HepG2 (cell line): ENCODE data around the gene GLT1D1. TPM values are rescaled to one million over a fixed set of nuclear protein-coding genes. Genes with fewer than 3 reads are reported as not detected.

Experiments used
- ATAC-seq: fragments of 200-7000 bp; cut with Tn5 transposase; 3 replicates; pipeline ENCODE4 v1.9.1; 2020; ENCODE audit warnings: mild to moderate bottlenecking, moderate library complexity
- BruUV-seq: library from RNA; stranded (reverse); fragments of 400-500 nt; replicated peaks from 2 replicates; lab custom pipeline; 2021; lab: Mats Ljungman, UMichigan
- CTCF ChIA-PET: fragments of 300-600 bp; formaldehyde crosslinking; extraction: SDS; loops from one replicate; lab custom pipeline; 2021; ENCODE audit warnings: low total read pairs, inconsistent platforms, low intra/inter-chr PET ratio; lab: Yijun Ruan, JAX
- POLR2A ChIA-PET: fragments of 350-600 bp; sonication (Branson Sonifier 250); formaldehyde crosslinking; loops from one replicate; lab custom pipeline; 2020; ENCODE audit warnings: antibody characterized with exemption, inconsistent platforms; lab: Yijun Ruan, JAX
- DNase-seq: peaks from one replicate; pipeline ENCODE4 v3.0.0-alpha.2; 2015; ENCODE audit warnings: low spot score
- FAIRE-seq: peaks from 3 replicates; lab custom pipeline; 2011; peaks lifted over from hg19 to GRCh38; lab: Jason Lieb, UNC
- H2AFZ ChIP-seq: one replicate; pipeline ENCODE4 v1.6.1; 2011; ENCODE audit warnings: low read length, inconsistent platforms
- H3K27ac ChIP-seq: fragments of 300-600 bp; 3 replicates; pipeline ENCODE4 v1.8.0; 2011; ENCODE audit warnings: mixed run types, mild to moderate bottlenecking, mixed read lengths, low read length, inconsistent platforms; ENCODE audit not compliant: insufficient read depth; ENCODE audit errors: extremely low read length
- H3K27me3 ChIP-seq, 2 experiments: fragments of 200-600 bp in 1 of 2; 2 replicates in 1 of 2; 3 replicates in 1 of 2; pipeline versions ENCODE4 v1.6.0 to v1.8.0; 2011; ENCODE audit warnings: low read length in 2 of 2, mild to moderate bottlenecking in 2 of 2, moderate library complexity in 2 of 2, inconsistent platforms in 1 of 2; ENCODE audit not compliant: insufficient read depth in 2 of 2, control insufficient read depth in 1 of 2
- H3K36me3 ChIP-seq, 2 experiments: fragments of 200-600 bp in 1 of 2; replicated peaks in 1 of 2; 2 replicates in 1 of 2; 3 replicates in 1 of 2; pipeline versions ENCODE4 v1.5.1 to v1.8.0; 2011; ENCODE audit warnings: low read length in 2 of 2, inconsistent platforms in 1 of 2; ENCODE audit not compliant: insufficient read depth in 2 of 2, control insufficient read depth in 1 of 2
- H3K4me1 ChIP-seq: 2 replicates; pipeline ENCODE4 v1.5.1; 2012; ENCODE audit warnings: low read length, inconsistent platforms; ENCODE audit not compliant: insufficient read depth
- H3K4me2 ChIP-seq: 2 replicates; pipeline ENCODE4 v1.6.0; 2011; ENCODE audit warnings: low read depth, low read length, inconsistent platforms
- H3K4me3 ChIP-seq, 3 experiments: fragments of 200-600 bp in 1 of 3; sonication (generic), shearing (Covaris generic) in 1 of 3; replicated peaks in 1 of 3; 2 replicates each; pipeline ENCODE4 v1.5.1; 2011 to 2016; ENCODE audit warnings: low read length in 3 of 3, inconsistent platforms in 2 of 3, low read depth in 2 of 3, mild to moderate bottlenecking in 2 of 3, control low read depth in 1 of 3, mixed read lengths in 1 of 3; ENCODE audit not compliant: insufficient read depth in 1 of 3
- H3K79me2 ChIP-seq: one replicate; pipeline ENCODE4 v1.6.1; 2011; ENCODE audit warnings: low read length, inconsistent platforms; ENCODE audit not compliant: insufficient read depth
- H3K9ac ChIP-seq: 2 replicates; pipeline ENCODE4 v1.6.0; 2011; ENCODE audit warnings: mild to moderate bottlenecking, low read depth, low read length, inconsistent platforms; ENCODE audit not compliant: insufficient read depth
- H3K9me3 ChIP-seq: 2 replicates; pipeline ENCODE4 v1.5.1; 2012; ENCODE audit warnings: mild to moderate bottlenecking, low read length
- H4K20me1 ChIP-seq: 2 replicates; pipeline ENCODE4 v1.6.0; 2011; ENCODE audit warnings: inconsistent platforms, mild to moderate bottlenecking, low read length, moderate library complexity; ENCODE audit not compliant: insufficient read depth
- BATF2 ChIP-seq: sonication (generic); formaldehyde crosslinking; IDR thresholded peaks from 2 replicates; pipeline ENCODE4 v1.8.0; 2022; ENCODE audit warnings: mild to moderate bottlenecking, missing genetic modification reagents, moderate library complexity
- ISX ChIP-seq: sonication (generic); formaldehyde crosslinking; conservative IDR thresholded peaks from 2 replicates; pipeline ENCODE4 v1.5.0; 2020; ENCODE audit warnings: missing genetic modification reagents
- KDM2A ChIP-seq: sonication (generic); formaldehyde crosslinking; IDR thresholded peaks from 2 replicates; pipeline ENCODE4 v1.4.0; 2020; ENCODE audit warnings: low read depth, missing genetic modification reagents, borderline replicate concordance
- MIER3 ChIP-seq: IDR thresholded peaks from 2 replicates; pipeline ENCODE4 v1.6.1; 2016; ENCODE audit warnings: missing compliant biosample characterization, borderline replicate concordance
- NRL ChIP-seq: sonication (generic); formaldehyde crosslinking; IDR thresholded peaks from 2 replicates; pipeline ENCODE4 v1.5.0; 2020; ENCODE audit warnings: missing genetic modification reagents, mild to moderate bottlenecking, moderate library complexity, borderline replicate concordance
- PCBP1 ChIP-seq: fragments of 200-400 bp; formaldehyde crosslinking; IDR thresholded peaks from 2 replicates; pipeline ENCODE4 v1.6.1; 2017; ENCODE audit warnings: mild to moderate bottlenecking, low read depth, low read length, borderline replicate concordance
- THAP11 ChIP-seq: IDR thresholded peaks from 2 replicates; pipeline ENCODE4 v1.6.1; 2016; ENCODE audit warnings: missing biosample characterization, missing genetic modification reagents
- ZMAT3 ChIP-seq: sonication (generic); formaldehyde crosslinking; conservative IDR thresholded peaks from 2 replicates; pipeline ENCODE4 v1.7.0; 2021; ENCODE audit warnings: missing genetic modification reagents
- ZNF136 ChIP-seq: sonication (generic); formaldehyde crosslinking; IDR thresholded peaks from 2 replicates; pipeline ENCODE4 v1.8.1; 2022; ENCODE audit warnings: low read depth, mild to moderate bottlenecking, moderate library complexity, missing genetic modification reagents
- ZNF280B ChIP-seq: sonication (generic); formaldehyde crosslinking; IDR thresholded peaks from 2 replicates; pipeline ENCODE4 v1.5.0; 2020; ENCODE audit warnings: missing genetic modification reagents, mild to moderate bottlenecking, borderline replicate concordance
- ZNF367 ChIP-seq: sonication (generic); formaldehyde crosslinking; IDR thresholded peaks from 2 replicates; pipeline ENCODE4 v1.4.0; 2020; ENCODE audit warnings: missing genetic modification reagents, borderline replicate concordance
- ZNF432 ChIP-seq: sonication (generic); formaldehyde crosslinking; IDR thresholded peaks from 2 replicates; pipeline ENCODE4 v1.5.0; 2020; ENCODE audit warnings: missing genetic modification reagents, mild to moderate bottlenecking, borderline replicate concordance
- ZNF709 ChIP-seq: sonication (generic); formaldehyde crosslinking; IDR thresholded peaks from 2 replicates; pipeline ENCODE4 v1.5.0; 2020; ENCODE audit warnings: mild to moderate bottlenecking, missing genetic modification reagents
- ZUFSP ChIP-seq: sonication (generic); formaldehyde crosslinking; IDR thresholded peaks from 2 replicates; pipeline ENCODE4 v1.9.0; 2021; ENCODE audit warnings: missing genetic modification reagents, mild to moderate bottlenecking, borderline replicate concordance
- WGBS: methylation state at CpG from one replicate; pipeline ENCODE4 v1.1.6; 2017; ENCODE audit warnings: low lambda C conversion rate; 5-methylcytosine and 5-hydroxymethylcytosine counted together
- in situ Hi-C: cut with HindIII; loops from 2 replicates; pipeline ENCODE4 v1.10.0; 2017; ENCODE audit warnings: low pct_unique_long_range_greater_than_20kb; ENCODE audit not compliant: extremely low pct_ligation_motif_present
- intact Hi-C: fragments of 100-400 bp; cut with micrococcal nuclease; formaldehyde crosslinking; loops from one replicate; pipeline ENCODE4 v1.10.0; 2022; ENCODE audit not compliant: unreplicated experiment
- polyA plus RNA-seq, 8 experiments: library from polyadenylated mRNA; depleted of rRNA in 3 of 8; stranded (reverse) in 7 of 8; unstranded in 1 of 8; fragments of >200 nt; fragmentation: Illumina TruSeq in 4 of 8; extraction: Trizol in 4 of 8; gene quantifications; 2 replicates each; pipeline versions ENCODE4 v1.2.1 to v1.2.3, GENCODE V29; 2011 to 2016; ENCODE audit warnings: low read depth in 4 of 8, missing spikeins in 1 of 8, mixed read lengths in 1 of 8; ENCODE audit not compliant: insufficient read depth in 1 of 8
- total RNA-seq, 5 experiments: library from RNA; depleted of rRNA; stranded (reverse); fragments of >200 nt; fragmentation: Illumina TruSeq; extraction: Trizol; gene quantifications; 2 replicates each; pipeline ENCODE4 v1.2.3, GENCODE V29; 2016; ENCODE audit warnings: low read depth in 1 of 5

Gene GLT1D1
- total and polyA plus RNA-seq, 2 of the 13 experiments (the other 11 are each of a cell fraction or from before 2014, with no cell fraction given): 0.09 to 0.17 TPM

GRCh38 chr12:129009833-129010622 is 156.8 kb downstream of the GLT1D1 start:
- TF ChIP-seq THAP11 (CRISPR knock-in tag): no peak
- no peak for TF ChIP-seq ZNF136 (CRISPR knock-in tag)
- no peak for TF ChIP-seq PCBP1
- TF ChIP-seq ZUFSP (CRISPR knock-in tag): no peak
- no peak for TF ChIP-seq ZMAT3 (CRISPR knock-in tag)
- Histone ChIP-seq H2AFZ (no peak overlapping the region), H4K20me1 (no peaks in the 10 kb centered on the region), H3K79me2 (no peaks in the 10 kb centered on the region), H3K27me3 (0 out of 5 replicates have a peak, but pooled peaks cover 0 to 8% of the 10 kb centered on the region in 2 experiments), H3K27ac (no peak overlapping the region), H3K4me1 (no peaks in the 10 kb centered on the region), H3K9me3 (no peaks in the 10 kb centered on the region), H3K4me3 (no peak overlapping the region), H3K9ac (no peak overlapping the region), H3K4me2 (no peak overlapping the region), H3K36me3 (no peaks in the 10 kb centered on the region)
- DNase-seq (no peak), FAIRE-seq (no peak), ATAC-seq (no peak)
- intact Hi-C loops: no loop called here
- BruUV-seq: no TSS peak
- in situ Hi-C loops: no loop called here
- ChIA-PET POLR2A (no interaction called here), CTCF (no interaction called here)
- WGBS: 0% methylated on average over 5 of the region's 5 CpGs

GRCh38 chr12:129016159-129016558 is 162.9 kb downstream of the GLT1D1 start:
- Histone ChIP-seq H3K36me3 (no peaks in the 10 kb centered on the region), H3K79me2 (no peaks in the 10 kb centered on the region), H3K4me3 (no peak overlapping the region), H3K4me1 (no peaks in the 10 kb centered on the region), H3K27ac (no peak overlapping the region), H3K9me3 (no peaks in the 10 kb centered on the region; the same call in 1 of the 2 replicates), H3K4me2 (no peak overlapping the region), H3K27me3 (no peaks in the 10 kb centered on the region), H3K9ac (no peak overlapping the region), H2AFZ (no peak overlapping the region), H4K20me1 (no peaks in the 10 kb centered on the region)
- CTCF ChIA-PET: no interaction called here
- intact Hi-C loops: no loop called here
- in situ Hi-C loops: no loop called here
- ATAC-seq (no peak), FAIRE-seq (no peak), DNase-seq (no peak)
- POLR2A ChIA-PET: no interaction called here
- no TSS peak for BruUV-seq
- 13% methylated on average over 5 of the region's 7 CpGs for WGBS
- no peak for TF ChIP-seq KDM2A (CRISPR knock-in tag)
- no peak for TF ChIP-seq NRL (CRISPR knock-in tag)
- no peak for TF ChIP-seq ZNF709
- no peak for TF ChIP-seq ZNF280B (CRISPR knock-in tag)
- TF ChIP-seq ZNF432: no peak
- no peak for TF ChIP-seq ZNF367 (CRISPR knock-in tag)
- no peak for TF ChIP-seq ISX (CRISPR knock-in tag)
- no peak for TF ChIP-seq MIER3 (CRISPR knock-in tag)
- TF ChIP-seq BATF2: no peak
